HepG2 (cell line): ENCODE measurements around the gene ENTPD6. TPM values are rescaled to one million over a fixed set of nuclear protein-coding genes. Genes with fewer than 3 reads are reported as not detected.

ENCODE experiments used
- ATRX ChIP-seq: sonication (generic); formaldehyde crosslinking; IDR thresholded peaks from 2 replicates; pipeline ENCODE4 v1.4.0; 2020; ENCODE audit warnings: missing genetic modification reagents, borderline replicate concordance
- ELF3 ChIP-seq: IDR thresholded peaks from 2 replicates; pipeline ENCODE4 v1.6.1; 2016; ENCODE audit warnings: missing genetic modification reagents, missing compliant biosample characterization
- MTF2 ChIP-seq: sonication (generic); formaldehyde crosslinking; IDR thresholded peaks from 2 replicates; pipeline ENCODE4 v1.5.0; 2020; ENCODE audit warnings: missing genetic modification reagents, borderline replicate concordance
- MXD4 ChIP-seq: IDR thresholded peaks from 2 replicates; pipeline ENCODE4 v1.6.1; 2016; ENCODE audit warnings: mild to moderate bottlenecking, missing biosample characterization, missing genetic modification reagents
- ZNF577 ChIP-seq: sonication (generic); formaldehyde crosslinking; IDR thresholded peaks from 2 replicates; pipeline ENCODE4 v1.4.0; 2020; ENCODE audit warnings: mild to moderate bottlenecking, low read depth, missing genetic modification reagents, borderline replicate concordance
- ZNF589 ChIP-seq: sonication (generic); formaldehyde crosslinking; conservative IDR thresholded peaks from 2 replicates; pipeline ENCODE4 v1.8.0; 2022; ENCODE audit warnings: mild to moderate bottlenecking, moderate library complexity, missing genetic modification reagents
- ZNF720 ChIP-seq: sonication (generic); formaldehyde crosslinking; IDR thresholded peaks from 2 replicates; pipeline ENCODE4 v1.4.0; 2020; ENCODE audit warnings: missing genetic modification reagents
- ZNF841 ChIP-seq: sonication (generic); formaldehyde crosslinking; IDR thresholded peaks from 2 replicates; pipeline ENCODE4 v1.8.1; 2023; ENCODE audit warnings: missing genetic modification reagents, borderline replicate concordance
- polyA plus RNA-seq, 8 experiments: library from polyadenylated mRNA; depleted of rRNA in 3 of 8; stranded (reverse) in 7 of 8; unstranded in 1 of 8; fragments of >200 nt; fragmentation: Illumina TruSeq in 4 of 8; extraction: Trizol in 4 of 8; gene quantifications; 2 replicates each; pipeline versions ENCODE4 v1.2.1 to v1.2.3, GENCODE V29; 2011 to 2016; ENCODE audit warnings: low read depth in 4 of 8, missing spikeins in 1 of 8, mixed read lengths in 1 of 8; ENCODE audit not compliant: insufficient read depth in 1 of 8
- total RNA-seq, 5 experiments: library from RNA; depleted of rRNA; stranded (reverse); fragments of >200 nt; fragmentation: Illumina TruSeq; extraction: Trizol; gene quantifications; 2 replicates each; pipeline ENCODE4 v1.2.3, GENCODE V29; 2016; ENCODE audit warnings: low read depth in 1 of 5
- TF ChIP-seq, protein P1 (sequence below): sonication (generic); formaldehyde crosslinking; IDR thresholded peaks from 2 replicates; pipeline ENCODE4 v1.4.0; 2020; ENCODE audit warnings: missing genetic modification reagents
- TF ChIP-seq, protein P2 (sequence below): IDR thresholded peaks from 2 replicates; pipeline ENCODE4 v1.6.1; 2016; ENCODE audit warnings: missing biosample characterization, missing genetic modification reagents, low read depth
- TF ChIP-seq, protein P3 (sequence below): IDR thresholded peaks from 2 replicates; pipeline ENCODE4 v1.4.0; 2020; ENCODE audit warnings: mild to moderate bottlenecking, missing genetic modification reagents
- TF ChIP-seq, protein P4 (sequence below): sonication (generic); formaldehyde crosslinking; IDR thresholded peaks from 2 replicates; pipeline ENCODE4 v1.4.0; 2020; ENCODE audit warnings: missing genetic modification reagents
- TF ChIP-seq, protein P5 (sequence below): sonication (generic); formaldehyde crosslinking; IDR thresholded peaks from 2 replicates; pipeline ENCODE4 v1.8.0; 2023; ENCODE audit warnings: mild to moderate bottlenecking, missing genetic modification reagents

ENTPD6 gene
- total and polyA plus RNA-seq, 2 of the 13 experiments (the other 11 are each of a cell fraction or from before 2014, with no cell fraction given): 164 to 172 TPM

DNA sequence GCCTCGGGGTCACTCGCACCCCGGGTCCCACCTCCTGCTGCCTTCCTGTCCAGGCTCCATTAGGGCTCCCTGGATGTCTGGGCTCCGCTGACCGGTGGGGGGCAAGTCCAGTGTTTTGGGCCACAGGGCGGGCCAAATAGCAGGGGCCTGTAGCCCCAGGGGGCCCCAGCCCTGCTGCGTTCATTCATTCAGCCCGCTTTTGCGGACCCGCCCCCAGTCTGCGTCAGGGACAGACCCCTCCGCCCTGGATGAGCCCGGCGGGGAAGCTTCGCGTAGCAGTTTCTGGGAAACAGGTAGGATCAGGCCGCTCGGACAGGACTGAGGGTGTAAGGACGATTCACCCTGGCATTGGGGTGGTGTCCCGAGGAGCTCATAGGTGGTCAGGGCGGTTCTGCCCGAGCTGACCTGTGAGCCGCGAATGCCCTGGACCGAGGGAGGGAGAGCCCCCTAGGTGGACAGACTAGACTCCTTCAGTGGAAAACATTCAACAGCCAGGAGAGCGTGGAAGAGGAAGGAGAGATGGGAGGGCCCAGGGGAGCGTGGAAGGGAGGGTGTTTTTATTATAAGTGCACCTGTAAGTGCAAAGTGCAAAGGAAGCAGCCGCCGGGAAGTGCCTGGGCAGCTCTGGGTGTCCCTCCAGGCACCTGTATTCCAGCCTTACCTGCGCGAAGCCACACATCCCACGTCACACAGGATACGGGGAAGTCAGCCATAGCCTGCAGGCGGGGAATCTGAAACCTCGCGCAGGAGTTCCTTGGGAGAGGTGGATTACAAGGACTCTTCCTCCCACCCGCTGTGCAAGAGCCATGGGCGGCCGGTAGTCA lies 662 bp downstream of the ENTPD6 start (continued):
- peak; percentile 90 for TF ChIP-seq ZNF589 (CRISPR knock-in tag)
- TF ChIP-seq, protein P1, sequence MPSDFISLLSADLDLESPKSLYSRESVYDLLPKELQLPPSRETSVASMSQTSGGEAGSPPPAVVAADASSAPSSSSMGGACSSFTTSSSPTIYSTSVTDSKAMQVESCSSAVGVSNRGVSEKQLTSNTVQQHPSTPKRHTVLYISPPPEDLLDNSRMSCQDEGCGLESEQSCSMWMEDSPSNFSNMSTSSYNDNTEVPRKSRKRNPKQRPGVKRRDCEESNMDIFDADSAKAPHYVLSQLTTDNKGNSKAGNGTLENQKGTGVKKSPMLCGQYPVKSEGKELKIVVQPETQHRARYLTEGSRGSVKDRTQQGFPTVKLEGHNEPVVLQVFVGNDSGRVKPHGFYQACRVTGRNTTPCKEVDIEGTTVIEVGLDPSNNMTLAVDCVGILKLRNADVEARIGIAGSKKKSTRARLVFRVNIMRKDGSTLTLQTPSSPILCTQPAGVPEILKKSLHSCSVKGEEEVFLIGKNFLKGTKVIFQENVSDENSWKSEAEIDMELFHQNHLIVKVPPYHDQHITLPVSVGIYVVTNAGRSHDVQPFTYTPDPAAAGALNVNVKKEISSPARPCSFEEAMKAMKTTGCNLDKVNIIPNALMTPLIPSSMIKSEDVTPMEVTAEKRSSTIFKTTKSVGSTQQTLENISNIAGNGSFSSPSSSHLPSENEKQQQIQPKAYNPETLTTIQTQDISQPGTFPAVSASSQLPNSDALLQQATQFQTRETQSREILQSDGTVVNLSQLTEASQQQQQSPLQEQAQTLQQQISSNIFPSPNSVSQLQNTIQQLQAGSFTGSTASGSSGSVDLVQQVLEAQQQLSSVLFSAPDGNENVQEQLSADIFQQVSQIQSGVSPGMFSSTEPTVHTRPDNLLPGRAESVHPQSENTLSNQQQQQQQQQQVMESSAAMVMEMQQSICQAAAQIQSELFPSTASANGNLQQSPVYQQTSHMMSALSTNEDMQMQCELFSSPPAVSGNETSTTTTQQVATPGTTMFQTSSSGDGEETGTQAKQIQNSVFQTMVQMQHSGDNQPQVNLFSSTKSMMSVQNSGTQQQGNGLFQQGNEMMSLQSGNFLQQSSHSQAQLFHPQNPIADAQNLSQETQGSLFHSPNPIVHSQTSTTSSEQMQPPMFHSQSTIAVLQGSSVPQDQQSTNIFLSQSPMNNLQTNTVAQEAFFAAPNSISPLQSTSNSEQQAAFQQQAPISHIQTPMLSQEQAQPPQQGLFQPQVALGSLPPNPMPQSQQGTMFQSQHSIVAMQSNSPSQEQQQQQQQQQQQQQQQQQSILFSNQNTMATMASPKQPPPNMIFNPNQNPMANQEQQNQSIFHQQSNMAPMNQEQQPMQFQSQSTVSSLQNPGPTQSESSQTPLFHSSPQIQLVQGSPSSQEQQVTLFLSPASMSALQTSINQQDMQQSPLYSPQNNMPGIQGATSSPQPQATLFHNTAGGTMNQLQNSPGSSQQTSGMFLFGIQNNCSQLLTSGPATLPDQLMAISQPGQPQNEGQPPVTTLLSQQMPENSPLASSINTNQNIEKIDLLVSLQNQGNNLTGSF (CRISPR knock-in tag): no peak; the same call in 1 of the 2 replicates
- no peak for TF ChIP-seq MTF2 (CRISPR knock-in tag)
- TF ChIP-seq, protein P2, sequence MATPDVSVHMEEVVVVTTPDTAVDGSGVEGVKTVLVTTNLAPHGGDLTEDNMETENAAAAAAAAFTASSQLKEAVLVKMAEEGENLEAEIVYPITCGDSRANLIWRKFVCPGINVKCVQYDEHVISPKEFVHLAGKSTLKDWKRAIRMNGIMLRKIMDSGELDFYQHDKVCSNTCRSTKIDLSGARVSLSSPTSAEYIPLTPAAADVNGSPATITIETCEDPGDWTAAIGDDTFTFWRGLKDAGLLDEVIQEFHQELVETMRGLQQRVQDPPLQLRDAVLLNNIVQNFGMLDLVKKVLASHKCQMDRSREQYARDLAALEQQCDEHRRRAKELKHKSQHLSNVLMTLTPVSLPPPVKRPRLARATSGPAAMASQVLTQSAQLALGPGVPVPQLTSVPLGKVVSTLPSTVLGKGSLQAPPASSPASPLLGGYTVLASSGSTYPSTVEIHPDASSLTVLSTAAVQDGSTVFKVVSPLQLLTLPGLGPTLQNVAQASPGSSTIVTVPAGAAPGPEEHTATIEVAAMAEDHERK (CRISPR knock-in tag): no peak
- no peak for TF ChIP-seq ELF3 (CRISPR knock-in tag)
- TF ChIP-seq MXD4: no peak
- TF ChIP-seq, protein P3, sequence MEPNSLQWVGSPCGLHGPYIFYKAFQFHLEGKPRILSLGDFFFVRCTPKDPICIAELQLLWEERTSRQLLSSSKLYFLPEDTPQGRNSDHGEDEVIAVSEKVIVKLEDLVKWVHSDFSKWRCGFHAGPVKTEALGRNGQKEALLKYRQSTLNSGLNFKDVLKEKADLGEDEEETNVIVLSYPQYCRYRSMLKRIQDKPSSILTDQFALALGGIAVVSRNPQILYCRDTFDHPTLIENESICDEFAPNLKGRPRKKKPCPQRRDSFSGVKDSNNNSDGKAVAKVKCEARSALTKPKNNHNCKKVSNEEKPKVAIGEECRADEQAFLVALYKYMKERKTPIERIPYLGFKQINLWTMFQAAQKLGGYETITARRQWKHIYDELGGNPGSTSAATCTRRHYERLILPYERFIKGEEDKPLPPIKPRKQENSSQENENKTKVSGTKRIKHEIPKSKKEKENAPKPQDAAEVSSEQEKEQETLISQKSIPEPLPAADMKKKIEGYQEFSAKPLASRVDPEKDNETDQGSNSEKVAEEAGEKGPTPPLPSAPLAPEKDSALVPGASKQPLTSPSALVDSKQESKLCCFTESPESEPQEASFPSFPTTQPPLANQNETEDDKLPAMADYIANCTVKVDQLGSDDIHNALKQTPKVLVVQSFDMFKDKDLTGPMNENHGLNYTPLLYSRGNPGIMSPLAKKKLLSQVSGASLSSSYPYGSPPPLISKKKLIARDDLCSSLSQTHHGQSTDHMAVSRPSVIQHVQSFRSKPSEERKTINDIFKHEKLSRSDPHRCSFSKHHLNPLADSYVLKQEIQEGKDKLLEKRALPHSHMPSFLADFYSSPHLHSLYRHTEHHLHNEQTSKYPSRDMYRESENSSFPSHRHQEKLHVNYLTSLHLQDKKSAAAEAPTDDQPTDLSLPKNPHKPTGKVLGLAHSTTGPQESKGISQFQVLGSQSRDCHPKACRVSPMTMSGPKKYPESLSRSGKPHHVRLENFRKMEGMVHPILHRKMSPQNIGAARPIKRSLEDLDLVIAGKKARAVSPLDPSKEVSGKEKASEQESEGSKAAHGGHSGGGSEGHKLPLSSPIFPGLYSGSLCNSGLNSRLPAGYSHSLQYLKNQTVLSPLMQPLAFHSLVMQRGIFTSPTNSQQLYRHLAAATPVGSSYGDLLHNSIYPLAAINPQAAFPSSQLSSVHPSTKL (CRISPR knock-in tag): no peak
- TF ChIP-seq, protein P4, sequence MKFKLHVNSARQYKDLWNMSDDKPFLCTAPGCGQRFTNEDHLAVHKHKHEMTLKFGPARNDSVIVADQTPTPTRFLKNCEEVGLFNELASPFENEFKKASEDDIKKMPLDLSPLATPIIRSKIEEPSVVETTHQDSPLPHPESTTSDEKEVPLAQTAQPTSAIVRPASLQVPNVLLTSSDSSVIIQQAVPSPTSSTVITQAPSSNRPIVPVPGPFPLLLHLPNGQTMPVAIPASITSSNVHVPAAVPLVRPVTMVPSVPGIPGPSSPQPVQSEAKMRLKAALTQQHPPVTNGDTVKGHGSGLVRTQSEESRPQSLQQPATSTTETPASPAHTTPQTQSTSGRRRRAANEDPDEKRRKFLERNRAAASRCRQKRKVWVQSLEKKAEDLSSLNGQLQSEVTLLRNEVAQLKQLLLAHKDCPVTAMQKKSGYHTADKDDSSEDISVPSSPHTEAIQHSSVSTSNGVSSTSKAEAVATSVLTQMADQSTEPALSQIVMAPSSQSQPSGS (CRISPR knock-in tag): peak; percentile 73; the same call in 1 of the 2 replicates
- TF ChIP-seq ZNF577 (CRISPR knock-in tag): no peak; the same call in 1 of the 2 replicates
- no peak for TF ChIP-seq ATRX (CRISPR knock-in tag)
- TF ChIP-seq, protein P5, sequence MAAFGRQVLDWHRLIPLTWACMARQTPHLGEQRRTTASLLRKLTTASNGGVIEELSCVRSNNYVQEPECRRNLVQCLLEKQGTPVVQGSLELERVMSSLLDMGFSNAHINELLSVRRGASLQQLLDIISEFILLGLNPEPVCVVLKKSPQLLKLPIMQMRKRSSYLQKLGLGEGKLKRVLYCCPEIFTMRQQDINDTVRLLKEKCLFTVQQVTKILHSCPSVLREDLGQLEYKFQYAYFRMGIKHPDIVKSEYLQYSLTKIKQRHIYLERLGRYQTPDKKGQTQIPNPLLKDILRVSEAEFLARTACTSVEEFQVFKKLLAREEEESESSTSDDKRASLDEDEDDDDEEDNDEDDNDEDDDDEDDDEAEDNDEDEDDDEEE: no peak
- peak; percentile 75; the same call in 1 of the 2 replicates for TF ChIP-seq ZNF841
- TF ChIP-seq ZNF720 (CRISPR knock-in tag): no peak
